IMR-90 (cell line): ENCODE data around the gene POLR1E. TPM values are rescaled to one million over a fixed set of nuclear protein-coding genes. Genes with fewer than 3 reads are reported as not detected.

Experiments used
- ATAC-seq: fragments of 200-7000 bp; cut with Tn5 transposase; 2 replicates; pipeline ENCODE4 v1.9.1; 2020; ENCODE audit warnings: low read depth, mild to moderate bottlenecking, moderate library complexity
- BruUV-seq: library from RNA; stranded (reverse); fragments of 400-500 nt; replicated peaks from 2 replicates; lab custom pipeline; 2021; lab: Mats Ljungman, UMichigan
- CTCF ChIA-PET: fragments of 300-600 bp; formaldehyde crosslinking; extraction: SDS; loops from one replicate; lab custom pipeline; 2021; ENCODE audit warnings: antibody characterized with exemption; lab: Yijun Ruan, JAX
- POLR2A ChIA-PET: fragments of 300-600 bp; sonication (Branson Sonifier 250); formaldehyde crosslinking; loops from one replicate; lab custom pipeline; 2022; ENCODE audit warnings: antibody characterized with exemption; ENCODE audit not compliant: unreplicated experiment; lab: Charles Lee
- DNase-seq: peaks from one replicate; pipeline ENCODE4 v3.0.0; 2013
- H2AFZ ChIP-seq: replicated peaks from 2 replicates; pipeline ENCODE3; 2013; ENCODE audit warnings: low read length, mild to moderate bottlenecking; ENCODE audit not compliant: poor library complexity
- H2AK5ac ChIP-seq: 2 replicates; pipeline ENCODE4 v1.6.1; 2013; ENCODE audit warnings: low read depth, low read length, inconsistent platforms
- H2AK9ac ChIP-seq: replicated peaks from 2 replicates; pipeline ENCODE3; 2013; ENCODE audit warnings: mild to moderate bottlenecking, low read depth, low read length, moderate library complexity; ENCODE audit not compliant: poor library complexity
- H2BK120ac ChIP-seq: 2 replicates; pipeline ENCODE4 v1.6.1; 2013; ENCODE audit warnings: low read depth, low read length, inconsistent platforms
- H2BK15ac ChIP-seq: 3 replicates; pipeline ENCODE4 v1.6.1; 2013; ENCODE audit warnings: low read depth, low read length, inconsistent platforms
- H2BK20ac ChIP-seq: 2 replicates; pipeline ENCODE4 v1.6.1; 2013; ENCODE audit warnings: low read depth, mild to moderate bottlenecking, inconsistent platforms, low read length, moderate library complexity
- H2BK5ac ChIP-seq: 2 replicates; pipeline ENCODE4 v1.6.1; 2013; ENCODE audit warnings: mild to moderate bottlenecking, low read depth, low read length, inconsistent platforms; ENCODE audit not compliant: poor library complexity, severe bottlenecking
- H3K14ac ChIP-seq: replicated peaks from 2 replicates; pipeline ENCODE4 v1.6.1; 2013; ENCODE audit warnings: low read depth, low read length, inconsistent platforms
- H3K18ac ChIP-seq: 2 replicates; pipeline ENCODE4 v1.6.1; 2013; ENCODE audit warnings: low read depth, low read length, control low read depth
- H3K23ac ChIP-seq: 2 replicates; pipeline ENCODE4 v1.6.1; 2013; ENCODE audit warnings: low read depth, low read length, inconsistent platforms
- H3K27ac ChIP-seq: 2 replicates; pipeline ENCODE4 v1.5.1; 2013; ENCODE audit warnings: mild to moderate bottlenecking, control low read depth, low read length; ENCODE audit not compliant: insufficient read depth
- H3K27me3 ChIP-seq: 2 replicates; pipeline ENCODE4 v1.6.1; 2013; ENCODE audit warnings: low read length; ENCODE audit not compliant: control insufficient read depth, insufficient read depth
- H3K36me3 ChIP-seq: 2 replicates; pipeline ENCODE4 v1.6.1; 2013; ENCODE audit warnings: low read length, mixed read lengths; ENCODE audit not compliant: control insufficient read depth, insufficient read depth
- H3K4ac ChIP-seq: 2 replicates; pipeline ENCODE4 v1.6.1; 2013; ENCODE audit warnings: low read depth, low read length, inconsistent platforms
- H3K4me1 ChIP-seq: 2 replicates; pipeline ENCODE4 v1.6.1; 2013; ENCODE audit warnings: low read length, mixed read lengths; ENCODE audit not compliant: control insufficient read depth, insufficient read depth
- H3K4me2 ChIP-seq: 2 replicates; pipeline ENCODE4 v1.6.1; 2013; ENCODE audit warnings: low read depth, mild to moderate bottlenecking, control low read depth, low read length, moderate library complexity
- H3K4me3 ChIP-seq: 2 replicates; pipeline ENCODE4 v1.5.1; 2013; ENCODE audit warnings: low read depth, mild to moderate bottlenecking, control low read depth, low read length, moderate library complexity; ENCODE audit not compliant: insufficient read depth
- H3K56ac ChIP-seq: 2 replicates; pipeline ENCODE4 v1.6.1; 2013; ENCODE audit warnings: low read length, inconsistent platforms; ENCODE audit not compliant: insufficient read depth; ENCODE audit errors: extremely low read depth
- H3K79me1 ChIP-seq, 2 experiments: 2 replicates each; pipeline ENCODE4 v1.6.1; 2013; ENCODE audit warnings: low read length in 2 of 2, inconsistent platforms in 1 of 2, low read depth in 1 of 2
- H3K9ac ChIP-seq: 2 replicates; pipeline ENCODE4 v1.6.1; 2013; ENCODE audit warnings: low read depth, low read length, control low read depth
- H3K9me1 ChIP-seq: 2 replicates; pipeline ENCODE4 v1.6.1; 2013; ENCODE audit warnings: low read length, inconsistent platforms; ENCODE audit not compliant: insufficient read depth
- H3K9me3 ChIP-seq: 2 replicates; pipeline ENCODE4 v1.6.1; 2013; ENCODE audit warnings: low read length; ENCODE audit not compliant: control insufficient read depth, insufficient read depth
- H4K20me1 ChIP-seq: 2 replicates; pipeline ENCODE4 v1.6.1; 2013; ENCODE audit warnings: low read length, inconsistent platforms; ENCODE audit not compliant: insufficient read depth
- H4K5ac ChIP-seq: 2 replicates; pipeline ENCODE4 v1.6.1; 2013; ENCODE audit warnings: mild to moderate bottlenecking, low read depth, low read length, control low read depth
- H4K8ac ChIP-seq, 2 experiments: 2 replicates each; pipeline ENCODE4 v1.6.1; 2013; ENCODE audit warnings: low read depth in 2 of 2, low read length in 2 of 2, control low read depth in 1 of 2, inconsistent platforms in 1 of 2
- H4K91ac ChIP-seq: 2 replicates; pipeline ENCODE4 v1.6.1; 2013; ENCODE audit warnings: low read depth, low read length, inconsistent platforms; ENCODE audit not compliant: insufficient read depth
- BHLHE40 ChIP-seq: fragments of 150-350 bp; IDR thresholded peaks from 2 replicates; pipeline ENCODE4 v1.6.1; 2016; ENCODE audit warnings: mild to moderate bottlenecking, low read depth, low read length
- CEBPB ChIP-seq: IDR thresholded peaks from 2 replicates; pipeline ENCODE4 v1.6.1; 2012; ENCODE audit warnings: low read depth, low read length, improper control_type of control experiment
- CHD1 ChIP-seq: IDR thresholded peaks from 2 replicates; pipeline ENCODE4 v1.6.1; 2012; ENCODE audit warnings: low read depth, low read length, improper control_type of control experiment
- FOS ChIP-seq: fragments of 150-350 bp; IDR thresholded peaks from 2 replicates; pipeline ENCODE4 v1.6.1; 2016; ENCODE audit warnings: low read depth, low read length
- MAFK ChIP-seq: IDR thresholded peaks from 2 replicates; pipeline ENCODE4 v1.6.1; 2012; ENCODE audit warnings: low read depth, low read length, improper control_type of control experiment
- MAZ ChIP-seq: IDR thresholded peaks from 2 replicates; pipeline ENCODE4 v1.6.1; 2012; ENCODE audit warnings: low read depth, mild to moderate bottlenecking, low read length, improper control_type of control experiment, moderate library complexity, borderline replicate concordance
- MXI1 ChIP-seq: IDR thresholded peaks from 2 replicates; pipeline ENCODE4 v1.6.1; 2012; ENCODE audit warnings: low read depth, mild to moderate bottlenecking, low read length, moderate library complexity, borderline replicate concordance
- NFE2L2 ChIP-seq: fragments of 150-350 bp; IDR thresholded peaks from 2 replicates; pipeline ENCODE4 v1.6.1; 2016; ENCODE audit warnings: low read depth, mild to moderate bottlenecking, low read length
- POLR2A ChIP-seq: IDR thresholded peaks from 2 replicates; pipeline ENCODE4 v1.6.1; 2012; ENCODE audit warnings: mild to moderate bottlenecking, low read depth, low read length
- RAD21 ChIP-seq: IDR thresholded peaks from 2 replicates; pipeline ENCODE4 v1.6.1; 2012; ENCODE audit warnings: low read length, improper control_type of control experiment
- RCOR1 ChIP-seq: IDR thresholded peaks from 2 replicates; pipeline ENCODE4 v1.6.1; 2012; ENCODE audit warnings: mild to moderate bottlenecking, low read length, improper control_type of control experiment; ENCODE audit not compliant: insufficient replicate concordance
- RFX5 ChIP-seq: IDR thresholded peaks from 2 replicates; pipeline ENCODE4 v1.8.0; 2012; ENCODE audit warnings: low read depth, mild to moderate bottlenecking, low read length, moderate library complexity
- SMC3 ChIP-seq: fragments of 150-350 bp; IDR thresholded peaks from 2 replicates; pipeline ENCODE4 v1.6.1; 2016; ENCODE audit warnings: low read depth, mild to moderate bottlenecking, antibody characterized with exemption, low read length, moderate library complexity
- WGBS, 2 experiments: methylation state at CpG; one replicate each; pipeline versions ENCODE4 v1.1.5 to v1.1.7; 2013; ENCODE audit warnings: missing lambda C conversion rate in 2 of 2; ENCODE audit not compliant: insufficient read length in 1 of 2; ENCODE audit errors: extremely low coverage in 2 of 2; 5-methylcytosine and 5-hydroxymethylcytosine counted together
- dilution Hi-C: fragments of 300-500 bp; cut with HindIII; formaldehyde crosslinking; loops from one replicate; pipeline ENCODE4 v1.14.3; 2018; ENCODE audit warnings: low sequenced_read_pairs; ENCODE audit not compliant: unreplicated experiment
- in situ Hi-C: fragments of 300-500 bp; cut with MboI; formaldehyde crosslinking; loops from 3 replicates; pipeline ENCODE4 v1.14.3; 2019; ENCODE audit warnings: low sequenced_read_pairs, inconsistent platforms, mixed read lengths
- intact Hi-C: fragments of 100-400 bp; cut with micrococcal nuclease; formaldehyde crosslinking; loops from 2 replicates; pipeline ENCODE4 v1.10.0; 2022
- polyA plus RNA-seq, 3 experiments: library from polyadenylated mRNA; depleted of rRNA; stranded (reverse); fragments of >200 nt; gene quantifications; 2 replicates each; pipeline ENCODE4 v1.2.3, GENCODE V29; 2012; ENCODE audit warnings: low replicate concordance in 1 of 3
- total RNA-seq: library from RNA; depleted of rRNA; stranded (reverse); fragments of >200 nt; gene quantifications from 2 replicates; pipeline ENCODE4 v1.2.3, GENCODE V29; 2012
- TF ChIP-seq, protein P1 (sequence below): fragments of 150-350 bp; IDR thresholded peaks from 2 replicates; pipeline ENCODE4 v1.6.1; 2016; ENCODE audit warnings: low read depth, mild to moderate bottlenecking, low read length, moderate library complexity, borderline replicate concordance
- TF ChIP-seq, protein P2 (sequence below): conservative IDR thresholded peaks from 2 replicates; pipeline ENCODE4 v1.5.1; 2012; ENCODE audit warnings: mild to moderate bottlenecking, low read depth, low read length, improper control_type of control experiment
- TF ChIP-seq, protein P3 (sequence below): fragments of 150-350 bp; IDR thresholded peaks from 2 replicates; pipeline ENCODE4 v1.6.1; 2017; ENCODE audit warnings: mild to moderate bottlenecking, antibody characterized with exemption, low read length, low read depth

The POLR1E gene
- total and polyA plus RNA-seq, 2 of the 4 experiments (the other 2 are of a cell fraction) = 48.0 to 71.9 TPM

DNA sequence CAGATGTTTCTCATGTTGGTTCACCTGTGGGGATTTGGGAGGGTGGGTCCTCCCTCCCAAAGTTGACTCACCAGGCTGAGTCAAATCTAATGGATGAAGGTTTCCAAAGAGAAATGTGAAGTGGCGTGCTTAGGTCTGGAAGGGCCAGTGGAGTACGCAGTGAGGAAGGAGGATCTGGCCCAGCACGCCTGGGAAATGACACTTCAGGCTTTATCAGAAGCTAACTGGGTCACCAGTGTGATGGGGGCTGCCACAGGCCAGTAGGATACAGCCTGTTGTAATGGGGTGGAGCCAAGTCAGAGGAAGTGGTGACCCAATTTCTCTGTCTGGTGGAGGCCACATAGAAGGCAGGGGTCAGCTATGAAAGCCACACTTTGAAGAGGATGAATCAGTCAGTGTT lies 18.0 kb downstream of the POLR1E start:
- H3K79me1 ChIP-seq = peaks cover 4 to 9% of the 10 kb centered on the region in 2 experiments; a peak in 2 of 4 replicates
- peaks cover 54% of the 10 kb centered on the region for H3K36me3 ChIP-seq
- H3K9me1 ChIP-seq = peaks cover 6% of the 10 kb centered on the region; the same call in 1 of the 2 replicates
- H3K18ac ChIP-seq = no peak overlapping the region
- no TSS peak for BruUV-seq
- H3K4me3 ChIP-seq = no peak overlapping the region
- no peak for TF ChIP-seq NFE2L2
- no peak for TF ChIP-seq FOS
- no peak for TF ChIP-seq BHLHE40
- no peak for TF ChIP-seq CHD1
- TF ChIP-seq, protein P1, sequence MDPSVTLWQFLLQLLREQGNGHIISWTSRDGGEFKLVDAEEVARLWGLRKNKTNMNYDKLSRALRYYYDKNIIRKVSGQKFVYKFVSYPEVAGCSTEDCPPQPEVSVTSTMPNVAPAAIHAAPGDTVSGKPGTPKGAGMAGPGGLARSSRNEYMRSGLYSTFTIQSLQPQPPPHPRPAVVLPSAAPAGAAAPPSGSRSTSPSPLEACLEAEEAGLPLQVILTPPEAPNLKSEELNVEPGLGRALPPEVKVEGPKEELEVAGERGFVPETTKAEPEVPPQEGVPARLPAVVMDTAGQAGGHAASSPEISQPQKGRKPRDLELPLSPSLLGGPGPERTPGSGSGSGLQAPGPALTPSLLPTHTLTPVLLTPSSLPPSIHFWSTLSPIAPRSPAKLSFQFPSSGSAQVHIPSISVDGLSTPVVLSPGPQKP = no peak
- TF ChIP-seq MAZ = no peak
- TF ChIP-seq MAFK = no peak
- TF ChIP-seq RFX5 = no peak
- TF ChIP-seq, protein P2, sequence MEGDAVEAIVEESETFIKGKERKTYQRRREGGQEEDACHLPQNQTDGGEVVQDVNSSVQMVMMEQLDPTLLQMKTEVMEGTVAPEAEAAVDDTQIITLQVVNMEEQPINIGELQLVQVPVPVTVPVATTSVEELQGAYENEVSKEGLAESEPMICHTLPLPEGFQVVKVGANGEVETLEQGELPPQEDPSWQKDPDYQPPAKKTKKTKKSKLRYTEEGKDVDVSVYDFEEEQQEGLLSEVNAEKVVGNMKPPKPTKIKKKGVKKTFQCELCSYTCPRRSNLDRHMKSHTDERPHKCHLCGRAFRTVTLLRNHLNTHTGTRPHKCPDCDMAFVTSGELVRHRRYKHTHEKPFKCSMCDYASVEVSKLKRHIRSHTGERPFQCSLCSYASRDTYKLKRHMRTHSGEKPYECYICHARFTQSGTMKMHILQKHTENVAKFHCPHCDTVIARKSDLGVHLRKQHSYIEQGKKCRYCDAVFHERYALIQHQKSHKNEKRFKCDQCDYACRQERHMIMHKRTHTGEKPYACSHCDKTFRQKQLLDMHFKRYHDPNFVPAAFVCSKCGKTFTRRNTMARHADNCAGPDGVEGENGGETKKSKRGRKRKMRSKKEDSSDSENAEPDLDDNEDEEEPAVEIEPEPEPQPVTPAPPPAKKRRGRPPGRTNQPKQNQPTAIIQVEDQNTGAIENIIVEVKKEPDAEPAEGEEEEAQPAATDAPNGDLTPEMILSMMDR = no peak
- TF ChIP-seq, protein P3, sequence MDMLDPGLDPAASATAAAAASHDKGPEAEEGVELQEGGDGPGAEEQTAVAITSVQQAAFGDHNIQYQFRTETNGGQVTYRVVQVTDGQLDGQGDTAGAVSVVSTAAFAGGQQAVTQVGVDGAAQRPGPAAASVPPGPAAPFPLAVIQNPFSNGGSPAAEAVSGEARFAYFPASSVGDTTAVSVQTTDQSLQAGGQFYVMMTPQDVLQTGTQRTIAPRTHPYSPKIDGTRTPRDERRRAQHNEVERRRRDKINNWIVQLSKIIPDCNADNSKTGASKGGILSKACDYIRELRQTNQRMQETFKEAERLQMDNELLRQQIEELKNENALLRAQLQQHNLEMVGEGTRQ = no peak
- no peak for TF ChIP-seq RCOR1
- TF ChIP-seq POLR2A = no peak
- no peak for TF ChIP-seq RAD21
- no peak for TF ChIP-seq MXI1
- no peak for TF ChIP-seq CEBPB
- TF ChIP-seq SMC3 = no peak
- no peak overlapping the region for H2BK20ac ChIP-seq
- no peaks in the 10 kb centered on the region for H4K20me1 ChIP-seq
- no peak overlapping the region for H2AFZ ChIP-seq
- peak; percentile 16 for DNase-seq
- no peak overlapping the region for H3K4ac ChIP-seq
- H3K56ac ChIP-seq = no peak overlapping the region
- no peak overlapping the region for H3K14ac ChIP-seq
- dilution Hi-C loops (no loop called here), intact Hi-C loops (no loop called here), in situ Hi-C loops (no loop called here)
- 100% methylated on average over 3 of the region's 3 CpGs; no CpG with 5 or more reads in 1 of the 2 experiments for WGBS, 2 experiments
- H3K27me3 ChIP-seq = no peaks in the 10 kb centered on the region
- ChIA-PET CTCF (no interaction called here), POLR2A (no interaction called here)
- H4K8ac ChIP-seq = no peak overlapping the region
- no peak overlapping the region for H3K4me2 ChIP-seq
- no peak overlapping the region for H2BK15ac ChIP-seq
- H2AK9ac ChIP-seq = no peak overlapping the region
- H2BK5ac ChIP-seq = no peak overlapping the region
- no peak overlapping the region for H2AK5ac ChIP-seq
- no peak overlapping the region for H3K27ac ChIP-seq
- no peak overlapping the region for H3K23ac ChIP-seq
- H4K5ac ChIP-seq = no peak overlapping the region
- H2BK120ac ChIP-seq = no peak overlapping the region
- no peaks in the 10 kb centered on the region for H3K4me1 ChIP-seq
- no peak overlapping the region for H3K9ac ChIP-seq
- peak; percentile 19; the same call in 1 of the 2 replicates for ATAC-seq
- H4K91ac ChIP-seq = no peak overlapping the region
- H3K9me3 ChIP-seq = no peaks in the 10 kb centered on the region
